ENCODE measurements around the gene USP46.

DNA sequence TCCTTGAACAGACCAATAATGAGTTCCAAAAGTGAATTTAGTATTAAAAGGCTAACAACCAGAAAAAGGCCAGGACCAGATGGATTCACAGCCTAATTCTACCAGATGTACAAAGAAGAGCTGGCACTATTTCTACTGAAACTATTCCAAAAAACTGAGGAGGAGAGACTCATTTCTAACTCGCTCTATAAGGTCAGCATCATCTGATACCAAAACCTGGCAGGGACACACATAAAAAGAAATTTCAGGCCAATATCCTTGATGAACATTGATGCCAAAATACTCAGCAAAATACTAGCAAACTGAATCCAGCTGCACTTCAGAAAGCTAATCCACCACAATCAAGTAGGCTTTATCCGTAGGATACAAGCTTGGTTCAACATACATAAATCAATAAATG is 35.8 kb upstream of the USP46 start:
- TF ChIP-seq CTCF (IDR thresholded peaks at IDR 0.05) (no peak), POLR2A (IDR thresholded peaks at IDR 0.05) (no peak)
